Esophagus muscularis mucosa (tissue), 3 donors: ENCODE results near the gene DDX39B.
"Not testable (repeated sequence)": the region's sequence is repeated elsewhere in the genome, so short reads cannot be mapped to it uniquely, and the experiment has no call there.

Source experiments
- POLR2A ChIP-seq: fragments of 450-650 bp; IDR thresholded peaks from one replicate; pipeline ENCODE4 v1.6.1; 2017; ENCODE audit warnings: antibody characterized with exemption, moderate library complexity, mild to moderate bottlenecking, low read depth
- TF ChIP-seq, protein P1 (sequence below), 3 experiments: fragments of 200-600 bp in 2 of 3; fragments of 450-650 bp in 1 of 3; sonication (generic) in 2 of 3; IDR thresholded peaks; one replicate each; pipeline ENCODE4 v1.5.1; 2017 to 2019; ENCODE audit warnings: antibody characterized with exemption in 3 of 3, mild to moderate bottlenecking in 2 of 3, moderate library complexity in 1 of 3

DNA sequence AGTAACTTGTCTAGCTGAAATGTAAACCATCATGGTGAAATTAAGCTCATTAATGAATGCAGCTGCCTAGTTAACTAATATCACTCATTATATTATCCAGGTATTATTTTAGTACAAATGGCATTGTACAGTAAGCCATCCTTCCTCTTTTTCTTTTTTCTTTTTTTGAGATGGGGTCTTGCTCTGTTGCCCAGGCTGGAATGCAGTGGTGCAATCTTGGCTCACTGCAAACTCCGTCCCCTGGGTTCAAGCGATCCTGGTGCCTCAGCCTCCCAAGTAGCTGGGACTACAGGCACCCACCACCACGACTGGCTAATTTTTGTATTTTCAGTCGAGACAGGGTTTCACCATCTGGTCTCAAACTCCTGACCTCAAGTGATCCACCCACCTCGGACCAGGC, 48.9 kb upstream of the DDX39B start:
- TF ChIP-seq, protein P1, sequence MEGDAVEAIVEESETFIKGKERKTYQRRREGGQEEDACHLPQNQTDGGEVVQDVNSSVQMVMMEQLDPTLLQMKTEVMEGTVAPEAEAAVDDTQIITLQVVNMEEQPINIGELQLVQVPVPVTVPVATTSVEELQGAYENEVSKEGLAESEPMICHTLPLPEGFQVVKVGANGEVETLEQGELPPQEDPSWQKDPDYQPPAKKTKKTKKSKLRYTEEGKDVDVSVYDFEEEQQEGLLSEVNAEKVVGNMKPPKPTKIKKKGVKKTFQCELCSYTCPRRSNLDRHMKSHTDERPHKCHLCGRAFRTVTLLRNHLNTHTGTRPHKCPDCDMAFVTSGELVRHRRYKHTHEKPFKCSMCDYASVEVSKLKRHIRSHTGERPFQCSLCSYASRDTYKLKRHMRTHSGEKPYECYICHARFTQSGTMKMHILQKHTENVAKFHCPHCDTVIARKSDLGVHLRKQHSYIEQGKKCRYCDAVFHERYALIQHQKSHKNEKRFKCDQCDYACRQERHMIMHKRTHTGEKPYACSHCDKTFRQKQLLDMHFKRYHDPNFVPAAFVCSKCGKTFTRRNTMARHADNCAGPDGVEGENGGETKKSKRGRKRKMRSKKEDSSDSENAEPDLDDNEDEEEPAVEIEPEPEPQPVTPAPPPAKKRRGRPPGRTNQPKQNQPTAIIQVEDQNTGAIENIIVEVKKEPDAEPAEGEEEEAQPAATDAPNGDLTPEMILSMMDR (IDR thresholded peaks at IDR 0.05) = not testable (repeated sequence)
- not testable (repeated sequence) for TF ChIP-seq POLR2A
